BLaER1 (cell line): ENCODE results near the gene ISCA1.

ENCODE experiments used
- H3K27ac ChIP-seq: shearing (Covaris generic); formaldehyde crosslinking; 2 replicates; pipeline ENCODE4 v1.8.1; 2022
- H3K27me3 ChIP-seq: shearing (Covaris generic); formaldehyde crosslinking; 2 replicates; pipeline ENCODE4 v1.8.1; 2022
- H3K36me3 ChIP-seq: shearing (Covaris generic); formaldehyde crosslinking; 2 replicates; pipeline ENCODE4 v1.8.1; 2022
- H3K4me1 ChIP-seq: shearing (Covaris generic); formaldehyde crosslinking; 2 replicates; pipeline ENCODE4 v1.8.1; 2022
- H3K4me2 ChIP-seq: shearing (Covaris generic); formaldehyde crosslinking; 2 replicates; pipeline ENCODE4 v1.8.1; 2022
- H3K4me3 ChIP-seq: shearing (Covaris generic); formaldehyde crosslinking; 2 replicates; pipeline ENCODE4 v1.8.1; 2022
- H3K9ac ChIP-seq: shearing (Covaris generic); formaldehyde crosslinking; 2 replicates; pipeline ENCODE4 v1.8.1; 2022
- H3K9me3 ChIP-seq: shearing (Covaris generic); formaldehyde crosslinking; 2 replicates; pipeline ENCODE4 v1.8.1; 2022
- H4K20me1 ChIP-seq: shearing (Covaris generic); formaldehyde crosslinking; 2 replicates; pipeline ENCODE4 v1.8.1; 2022
- Cebpa-rat ChIP-seq: shearing (Covaris generic); IDR thresholded peaks from 2 replicates; pipeline ENCODE4 v1.8.1; 2022

ISCA1 gene

GRCh38 chr9:86272221-86272620 lies 10.1 kb downstream of the ISCA1 start:
- Histone ChIP-seq H3K4me1 (no peaks in the 10 kb centered on the region), H3K4me3 (no peak overlapping the region), H3K27ac (no peak overlapping the region), H3K9ac (no peak overlapping the region), H4K20me1 (peaks cover 62% of the 10 kb centered on the region), H3K36me3 (peaks cover 61% of the 10 kb centered on the region), H3K9me3 (peaks cover 9% of the 10 kb centered on the region), H3K27me3 (no peaks in the 10 kb centered on the region), H3K4me2 (no peak overlapping the region)
- no peak for TF ChIP-seq Cebpa-rat

- no peak overlapping the region for H3K27ac ChIP-seq
- no peaks in the 10 kb centered on the region for H3K4me1 ChIP-seq
- H3K36me3 ChIP-seq = peaks cover 69% of the 10 kb centered on the region
- peaks cover 48% of the 10 kb centered on the region for H4K20me1 ChIP-seq
- no peak overlapping the region for H3K9ac ChIP-seq
- no peak overlapping the region for H3K4me2 ChIP-seq
- no peak overlapping the region for H3K4me3 ChIP-seq
- no peak for TF ChIP-seq Cebpa-rat
- no peaks in the 10 kb centered on the region for H3K27me3 ChIP-seq
- H3K9me3 ChIP-seq = no peaks in the 10 kb centered on the region
Observed at GRCh38 chr9:86263876-86264275, 18.5 kb downstream of the ISCA1 start.

GRCh38 chr9:86262492-86262891 lies 19.8 kb downstream of the ISCA1 start:
- Histone ChIP-seq H3K4me2 (no peak overlapping the region), H3K9ac (no peak overlapping the region), H3K27me3 (no peaks in the 10 kb centered on the region), H3K27ac (no peak overlapping the region), H3K9me3 (no peaks in the 10 kb centered on the region), H3K4me3 (no peak overlapping the region), H4K20me1 (peaks cover 34% of the 10 kb centered on the region; the same call in 1 of the 2 replicates), H3K36me3 (peaks cover 56% of the 10 kb centered on the region), H3K4me1 (no peaks in the 10 kb centered on the region)
- no peak for TF ChIP-seq Cebpa-rat

- no peak for TF ChIP-seq Cebpa-rat
- H3K4me1 ChIP-seq = no peaks in the 10 kb centered on the region
- no peak within 1 kb of the TSS for H3K4me3 ChIP-seq
- no peak within 1 kb of the TSS for H3K4me2 ChIP-seq
- H4K20me1 ChIP-seq = 0 out of 2 replicates have a peak, but pooled peaks cover 14% of the 10 kb centered on the region
- H3K9me3 ChIP-seq = peaks cover 2% of the 10 kb centered on the region; the same call in 1 of the 2 replicates
- H3K9ac ChIP-seq = no peak within 1 kb of the TSS
- no peaks in the 10 kb centered on the region for H3K27me3 ChIP-seq
- H3K27ac ChIP-seq = no peak within 1 kb of the TSS
- H3K36me3 ChIP-seq = peaks cover 41% of the 10 kb centered on the region
Observed at GRCh38 chr9:86259557-86259956, 22.8 kb downstream of the ISCA1 start, which contains the start of gene C9orf153. TSS of gene C9orf153 (minus strand) at chr9:86259657. CDS start at chr9:86229603, 30,054 bp downstream.

GRCh38 chr9:86257391-86257790 lies 24.9 kb downstream of the ISCA1 start:
- Histone ChIP-seq H3K4me3 (no peak overlapping the region), H3K9ac (no peak overlapping the region), H3K27ac (no peak overlapping the region), H3K4me2 (no peak overlapping the region), H4K20me1 (no peaks in the 10 kb centered on the region), H3K27me3 (no peaks in the 10 kb centered on the region), H3K36me3 (peaks cover 27% of the 10 kb centered on the region), H3K9me3 (peaks cover 23% of the 10 kb centered on the region), H3K4me1 (no peaks in the 10 kb centered on the region)
- no peak for TF ChIP-seq Cebpa-rat

GRCh38 chr9:86256653-86257052 lies 25.7 kb downstream of the ISCA1 start:
- Histone ChIP-seq H3K27ac (no peak overlapping the region), H3K4me3 (no peak overlapping the region), H3K9me3 (peaks cover 30% of the 10 kb centered on the region), H4K20me1 (no peaks in the 10 kb centered on the region), H3K4me1 (no peaks in the 10 kb centered on the region), H3K9ac (no peak overlapping the region), H3K36me3 (peaks cover 19% of the 10 kb centered on the region), H3K27me3 (no peaks in the 10 kb centered on the region), H3K4me2 (no peak overlapping the region)
- TF ChIP-seq Cebpa-rat = no peak

GRCh38 chr9:86253577-86253976 lies 28.8 kb downstream of the ISCA1 start:
- Histone ChIP-seq H3K27me3 (no peaks in the 10 kb centered on the region), H3K27ac (no peak overlapping the region)

GRCh38 chr9:86252870-86253269 lies 29.5 kb downstream of the ISCA1 start:
- Histone ChIP-seq H4K20me1 (no peaks in the 10 kb centered on the region), H3K4me3 (no peak overlapping the region), H3K27ac (no peak overlapping the region), H3K27me3 (no peaks in the 10 kb centered on the region), H3K9ac (no peak overlapping the region), H3K4me2 (no peak overlapping the region), H3K36me3 (peaks cover 7% of the 10 kb centered on the region; the same call in 1 of the 2 replicates), H3K4me1 (no peaks in the 10 kb centered on the region), H3K9me3 (peaks cover 30% of the 10 kb centered on the region)
- no peak for TF ChIP-seq Cebpa-rat

More at GRCh38 chr9:86253577-86253976, 28.8 kb downstream of the ISCA1 start:
- TF ChIP-seq Cebpa-rat = no peak
- Histone ChIP-seq H3K9me3 (peaks cover 30% of the 10 kb centered on the region), H3K4me1 (no peaks in the 10 kb centered on the region), H4K20me1 (no peaks in the 10 kb centered on the region), H3K9ac (no peak overlapping the region), H3K4me3 (no peak overlapping the region), H3K36me3 (peaks cover 7% of the 10 kb centered on the region; the same call in 1 of the 2 replicates), H3K4me2 (no peak overlapping the region)

GRCh38 chr9:86250123-86250522 lies 32.2 kb downstream of the ISCA1 start:
- Histone ChIP-seq H3K4me3 (no peak overlapping the region), H3K27me3 (no peaks in the 10 kb centered on the region), H4K20me1 (no peaks in the 10 kb centered on the region), H3K9me3 (peaks cover 30% of the 10 kb centered on the region), H3K27ac (no peak overlapping the region), H3K9ac (no peak overlapping the region), H3K4me2 (no peak overlapping the region), H3K36me3 (peaks cover 7% of the 10 kb centered on the region; the same call in 1 of the 2 replicates), H3K4me1 (peaks cover 19% of the 10 kb centered on the region)
- TF ChIP-seq Cebpa-rat = no peak

GRCh38 chr9:86248746-86249145 lies 33.6 kb downstream of the ISCA1 start:
- TF ChIP-seq Cebpa-rat = no peak
- Histone ChIP-seq H3K4me1 (peaks cover 19% of the 10 kb centered on the region), H3K4me2 (no peak overlapping the region), H3K4me3 (no peak overlapping the region), H4K20me1 (no peaks in the 10 kb centered on the region), H3K36me3 (peaks cover 7% of the 10 kb centered on the region; the same call in 1 of the 2 replicates), H3K9ac (no peak overlapping the region), H3K27ac (no peak overlapping the region), H3K9me3 (peaks cover 20% of the 10 kb centered on the region), H3K27me3 (no peaks in the 10 kb centered on the region)

- Histone ChIP-seq H3K4me2 (peak overlapping the region; percentile 58), H3K4me3 (no peak overlapping the region), H3K27me3 (no peaks in the 10 kb centered on the region), H4K20me1 (no peaks in the 10 kb centered on the region), H3K9me3 (peaks cover under 1% of the 10 kb centered on the region; the same call in 1 of the 2 replicates), H3K4me1 (peaks cover 19% of the 10 kb centered on the region), H3K36me3 (no peaks in the 10 kb centered on the region), H3K9ac (no peak overlapping the region), H3K27ac (no peak overlapping the region)
- no peak for TF ChIP-seq Cebpa-rat
Observed at GRCh38 chr9:86246752-86247161, 35.6 kb downstream of the ISCA1 start.
